ENCODE measurements around the gene HNRNPU. TPM values are rescaled to one million over a fixed set of nuclear protein-coding genes. Genes with fewer than 3 reads are reported as not detected.

HNRNPU gene
- total and polyA plus RNA-seq, 2 of the 13 experiments (the other 11 are each of a cell fraction or from before 2014, with no cell fraction given), result 101 to 508 TPM

DNA sequence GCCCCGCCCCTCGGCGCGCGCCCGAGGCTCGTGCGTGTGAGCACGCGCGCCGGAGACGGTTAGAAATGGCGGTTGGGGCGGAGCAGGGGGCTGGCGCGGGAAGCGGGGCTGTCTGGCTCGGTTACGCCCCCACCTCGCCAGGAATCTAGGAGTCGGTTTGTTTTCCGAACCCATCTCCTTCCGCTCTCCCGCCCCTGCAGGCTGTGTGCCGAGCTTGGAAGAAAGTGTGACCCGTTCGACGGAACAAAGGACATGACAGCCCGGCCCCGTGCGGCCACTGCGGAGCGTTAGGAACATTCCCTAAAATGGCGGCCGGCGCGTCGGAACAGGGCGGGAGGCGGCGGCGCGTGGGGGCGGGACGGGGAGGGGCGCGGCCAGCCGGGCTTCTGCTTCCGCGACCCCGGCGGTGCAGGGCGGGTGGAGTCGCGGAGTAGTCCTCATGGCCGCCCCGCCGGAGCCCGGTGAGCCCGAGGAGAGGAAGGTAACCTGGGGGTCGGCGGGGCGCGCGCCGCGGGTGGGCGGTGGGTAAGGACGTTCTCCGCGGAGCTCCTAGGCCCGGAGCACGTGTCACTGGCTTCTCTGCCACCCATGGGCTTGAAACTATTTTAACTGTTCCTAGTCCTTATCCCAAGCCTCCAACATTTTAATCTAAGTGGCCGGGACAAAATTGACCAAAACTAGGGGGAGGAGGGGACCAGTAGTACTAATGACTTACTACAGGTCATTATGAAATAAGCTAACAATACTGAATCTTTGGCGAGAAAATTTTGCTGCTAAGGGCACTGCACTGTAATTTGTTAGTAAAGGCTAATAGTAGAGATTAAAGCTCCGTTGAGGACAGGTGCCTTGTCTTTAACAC, 28.8 kb downstream of the HNRNPU start, which contains the start of gene COX20 (continued):
- TF ChIP-seq, protein P1, sequence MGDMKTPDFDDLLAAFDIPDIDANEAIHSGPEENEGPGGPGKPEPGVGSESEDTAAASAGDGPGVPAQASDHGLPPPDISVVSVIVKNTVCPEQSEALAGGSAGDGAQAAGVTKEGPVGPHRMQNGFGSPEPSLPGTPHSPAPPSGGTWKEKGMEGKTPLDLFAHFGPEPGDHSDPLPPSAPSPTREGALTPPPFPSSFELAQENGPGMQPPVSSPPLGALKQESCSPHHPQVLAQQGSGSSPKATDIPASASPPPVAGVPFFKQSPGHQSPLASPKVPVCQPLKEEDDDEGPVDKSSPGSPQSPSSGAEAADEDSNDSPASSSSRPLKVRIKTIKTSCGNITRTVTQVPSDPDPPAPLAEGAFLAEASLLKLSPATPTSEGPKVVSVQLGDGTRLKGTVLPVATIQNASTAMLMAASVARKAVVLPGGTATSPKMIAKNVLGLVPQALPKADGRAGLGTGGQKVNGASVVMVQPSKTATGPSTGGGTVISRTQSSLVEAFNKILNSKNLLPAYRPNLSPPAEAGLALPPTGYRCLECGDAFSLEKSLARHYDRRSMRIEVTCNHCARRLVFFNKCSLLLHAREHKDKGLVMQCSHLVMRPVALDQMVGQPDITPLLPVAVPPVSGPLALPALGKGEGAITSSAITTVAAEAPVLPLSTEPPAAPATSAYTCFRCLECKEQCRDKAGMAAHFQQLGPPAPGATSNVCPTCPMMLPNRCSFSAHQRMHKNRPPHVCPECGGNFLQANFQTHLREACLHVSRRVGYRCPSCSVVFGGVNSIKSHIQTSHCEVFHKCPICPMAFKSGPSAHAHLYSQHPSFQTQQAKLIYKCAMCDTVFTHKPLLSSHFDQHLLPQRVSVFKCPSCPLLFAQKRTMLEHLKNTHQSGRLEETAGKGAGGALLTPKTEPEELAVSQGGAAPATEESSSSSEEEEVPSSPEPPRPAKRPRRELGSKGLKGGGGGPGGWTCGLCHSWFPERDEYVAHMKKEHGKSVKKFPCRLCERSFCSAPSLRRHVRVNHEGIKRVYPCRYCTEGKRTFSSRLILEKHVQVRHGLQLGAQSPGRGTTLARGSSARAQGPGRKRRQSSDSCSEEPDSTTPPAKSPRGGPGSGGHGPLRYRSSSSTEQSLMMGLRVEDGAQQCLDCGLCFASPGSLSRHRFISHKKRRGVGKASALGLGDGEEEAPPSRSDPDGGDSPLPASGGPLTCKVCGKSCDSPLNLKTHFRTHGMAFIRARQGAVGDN (CRISPR knock-in tag; IDR thresholded peaks at IDR 0.05), result peak; percentile 90
- TF ChIP-seq, protein P2, sequence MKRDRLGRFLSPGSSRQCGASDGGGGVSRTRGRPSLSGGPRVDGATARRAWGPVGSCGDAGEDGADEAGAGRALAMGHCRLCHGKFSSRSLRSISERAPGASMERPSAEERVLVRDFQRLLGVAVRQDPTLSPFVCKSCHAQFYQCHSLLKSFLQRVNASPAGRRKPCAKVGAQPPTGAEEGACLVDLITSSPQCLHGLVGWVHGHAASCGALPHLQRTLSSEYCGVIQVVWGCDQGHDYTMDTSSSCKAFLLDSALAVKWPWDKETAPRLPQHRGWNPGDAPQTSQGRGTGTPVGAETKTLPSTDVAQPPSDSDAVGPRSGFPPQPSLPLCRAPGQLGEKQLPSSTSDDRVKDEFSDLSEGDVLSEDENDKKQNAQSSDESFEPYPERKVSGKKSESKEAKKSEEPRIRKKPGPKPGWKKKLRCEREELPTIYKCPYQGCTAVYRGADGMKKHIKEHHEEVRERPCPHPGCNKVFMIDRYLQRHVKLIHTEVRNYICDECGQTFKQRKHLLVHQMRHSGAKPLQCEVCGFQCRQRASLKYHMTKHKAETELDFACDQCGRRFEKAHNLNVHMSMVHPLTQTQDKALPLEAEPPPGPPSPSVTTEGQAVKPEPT (CRISPR knock-in tag; IDR thresholded peaks at IDR 0.05; ENCODE audit: low read depth), result no peak; the same call in 1 of the 2 replicates
- TF ChIP-seq KDM5B (CRISPR knock-in tag; IDR thresholded peaks at IDR 0.05; ENCODE audit: borderline replicate concordance), result peak; percentile 64; the same call in 1 of the 2 replicates
- TF ChIP-seq, protein P3, sequence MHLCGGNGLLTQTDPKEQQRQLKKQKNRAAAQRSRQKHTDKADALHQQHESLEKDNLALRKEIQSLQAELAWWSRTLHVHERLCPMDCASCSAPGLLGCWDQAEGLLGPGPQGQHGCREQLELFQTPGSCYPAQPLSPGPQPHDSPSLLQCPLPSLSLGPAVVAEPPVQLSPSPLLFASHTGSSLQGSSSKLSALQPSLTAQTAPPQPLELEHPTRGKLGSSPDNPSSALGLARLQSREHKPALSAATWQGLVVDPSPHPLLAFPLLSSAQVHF (CRISPR knock-in tag; IDR thresholded peaks at IDR 0.05), result peak; percentile 87
- TF ChIP-seq ZNF652 (CRISPR knock-in tag; IDR thresholded peaks at IDR 0.05; ENCODE audit: borderline replicate concordance, low read depth), result 0 out of 2 replicates have a peak, but pooled peaks have one; percentile 3
- TF ChIP-seq, protein P4, sequence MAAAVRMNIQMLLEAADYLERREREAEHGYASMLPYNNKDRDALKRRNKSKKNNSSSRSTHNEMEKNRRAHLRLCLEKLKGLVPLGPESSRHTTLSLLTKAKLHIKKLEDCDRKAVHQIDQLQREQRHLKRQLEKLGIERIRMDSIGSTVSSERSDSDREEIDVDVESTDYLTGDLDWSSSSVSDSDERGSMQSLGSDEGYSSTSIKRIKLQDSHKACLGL (CRISPR knock-in tag; IDR thresholded peaks at IDR 0.05), result peak; percentile 25; the same call in 1 of the 2 replicates
- TF ChIP-seq ZNF3 (CRISPR knock-in tag; IDR thresholded peaks at IDR 0.05), result peak; percentile 29; the same call in 1 of the 2 replicates
- TF ChIP-seq, protein P5, sequence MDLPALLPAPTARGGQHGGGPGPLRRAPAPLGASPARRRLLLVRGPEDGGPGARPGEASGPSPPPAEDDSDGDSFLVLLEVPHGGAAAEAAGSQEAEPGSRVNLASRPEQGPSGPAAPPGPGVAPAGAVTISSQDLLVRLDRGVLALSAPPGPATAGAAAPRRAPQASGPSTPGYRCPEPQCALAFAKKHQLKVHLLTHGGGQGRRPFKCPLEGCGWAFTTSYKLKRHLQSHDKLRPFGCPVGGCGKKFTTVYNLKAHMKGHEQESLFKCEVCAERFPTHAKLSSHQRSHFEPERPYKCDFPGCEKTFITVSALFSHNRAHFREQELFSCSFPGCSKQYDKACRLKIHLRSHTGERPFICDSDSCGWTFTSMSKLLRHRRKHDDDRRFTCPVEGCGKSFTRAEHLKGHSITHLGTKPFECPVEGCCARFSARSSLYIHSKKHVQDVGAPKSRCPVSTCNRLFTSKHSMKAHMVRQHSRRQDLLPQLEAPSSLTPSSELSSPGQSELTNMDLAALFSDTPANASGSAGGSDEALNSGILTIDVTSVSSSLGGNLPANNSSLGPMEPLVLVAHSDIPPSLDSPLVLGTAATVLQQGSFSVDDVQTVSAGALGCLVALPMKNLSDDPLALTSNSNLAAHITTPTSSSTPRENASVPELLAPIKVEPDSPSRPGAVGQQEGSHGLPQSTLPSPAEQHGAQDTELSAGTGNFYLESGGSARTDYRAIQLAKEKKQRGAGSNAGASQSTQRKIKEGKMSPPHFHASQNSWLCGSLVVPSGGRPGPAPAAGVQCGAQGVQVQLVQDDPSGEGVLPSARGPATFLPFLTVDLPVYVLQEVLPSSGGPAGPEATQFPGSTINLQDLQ (CRISPR knock-in tag; IDR thresholded peaks at IDR 0.05), result no peak
- no peak for TF ChIP-seq TMF1 (CRISPR knock-in tag; IDR thresholded peaks at IDR 0.05; ENCODE audit: low read depth)
- TF ChIP-seq MED13 (CRISPR knock-in tag; IDR thresholded peaks at IDR 0.05), result 0 out of 2 replicates have a peak, but pooled peaks have one; percentile 14
- peak; percentile 76 for TF ChIP-seq ZMYM4 (CRISPR knock-in tag; IDR thresholded peaks at IDR 0.05)
- no peak; the same call in 1 of the 2 replicates for TF ChIP-seq ZFP90 (CRISPR knock-in tag; IDR thresholded peaks at IDR 0.05; ENCODE audit: borderline replicate concordance)
- no peak for TF ChIP-seq KAT2B (IDR thresholded peaks at IDR 0.05; ENCODE audit: borderline replicate concordance, low read depth, low read length)
- no peak; the same call in 1 of the 2 replicates for TF ChIP-seq POLR2AphosphoS5 (IDR thresholded peaks at IDR 0.05; ENCODE audit: low read depth, low read length)
- TF ChIP-seq ZNF883 (CRISPR knock-in tag; IDR thresholded peaks at IDR 0.05; ENCODE audit: not compliant biosample characterization), result no peak
- TF ChIP-seq ZNF460 (CRISPR knock-in tag; IDR thresholded peaks at IDR 0.05; ENCODE audit: borderline replicate concordance), result no peak

Data from HepG2 (cell line).